ENCODE data around the gene CLDN20. TPM values are rescaled to one million over a fixed set of nuclear protein-coding genes. Genes with fewer than 3 reads are reported as not detected.

CLDN20 gene, protein sequence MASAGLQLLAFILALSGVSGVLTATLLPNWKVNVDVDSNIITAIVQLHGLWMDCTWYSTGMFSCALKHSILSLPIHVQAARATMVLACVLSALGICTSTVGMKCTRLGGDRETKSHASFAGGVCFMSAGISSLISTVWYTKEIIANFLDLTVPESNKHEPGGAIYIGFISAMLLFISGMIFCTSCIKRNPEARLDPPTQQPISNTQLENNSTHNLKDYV
- total RNA-seq: not detected in 2 replicates

DNA sequence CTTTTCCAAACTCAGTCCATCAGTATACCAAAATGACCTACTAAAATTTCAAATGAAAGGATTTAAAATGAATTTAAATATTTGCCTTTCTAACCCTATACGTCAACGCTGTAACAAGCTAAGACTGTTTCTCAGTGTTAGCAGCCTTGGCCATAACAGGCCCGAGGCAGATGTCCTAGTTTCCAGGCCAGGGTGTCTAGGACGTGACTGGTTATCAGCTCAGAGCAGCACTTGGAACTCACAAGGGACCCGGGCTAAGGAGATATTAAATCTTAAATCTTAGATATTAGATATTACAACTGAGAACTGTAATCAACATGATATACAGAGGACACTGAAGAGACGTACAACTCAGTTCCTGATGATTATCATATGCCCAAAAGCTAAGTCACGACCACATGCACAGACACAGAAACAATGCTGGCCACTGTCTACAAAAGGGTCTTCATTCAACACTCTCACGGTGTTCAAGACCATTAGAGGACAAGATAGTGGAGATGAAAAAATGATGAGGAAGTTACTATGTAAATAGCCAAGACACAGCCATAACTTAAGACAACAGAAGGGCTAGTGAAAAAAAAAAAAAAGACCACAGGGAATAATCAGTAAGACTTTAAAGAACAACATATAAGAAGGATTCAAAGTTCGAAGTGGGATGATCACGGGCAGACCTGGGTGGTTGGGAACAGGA lies at the start of gene CLDN20:
Gene CLDN20, plus strand, starts transcription at position 641 of the 691 bp plus-strand sequence. CDS start 11,707 bp downstream, outside the sequence.

DNA sequence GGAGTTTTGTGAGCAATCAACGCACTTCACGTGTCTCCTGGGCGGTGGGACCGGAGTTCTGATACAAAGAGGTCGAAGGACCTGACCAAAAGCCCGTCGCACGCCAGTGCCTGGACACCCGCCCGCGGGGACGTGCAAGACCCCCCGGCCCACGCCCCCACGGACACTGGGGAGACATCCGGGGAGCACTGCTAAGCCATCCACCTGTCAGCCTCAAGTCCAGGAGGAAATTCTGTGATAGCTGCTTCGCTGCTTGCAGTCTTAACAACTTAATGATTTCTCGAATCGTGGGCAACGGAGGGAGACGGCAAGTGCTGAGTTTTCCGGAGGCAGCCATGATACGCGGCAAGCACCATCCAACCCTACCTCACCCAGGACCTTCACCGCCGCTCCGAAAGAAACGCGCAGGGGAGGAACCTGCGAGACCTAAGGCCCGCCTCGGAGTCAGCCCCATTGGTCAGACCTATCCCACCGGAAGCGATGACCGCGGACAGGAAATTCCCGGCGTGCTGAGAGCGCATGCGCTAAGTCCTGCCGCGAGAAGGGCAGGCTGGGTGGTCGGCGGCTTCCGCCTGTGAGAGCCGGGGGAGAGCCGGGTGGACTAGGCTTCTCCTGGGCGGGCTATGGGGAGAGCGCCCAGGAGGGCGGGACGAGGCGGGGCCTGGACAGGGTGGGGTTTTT lies 50.4 kb downstream of the CLDN20 start, which contains the start of gene TFB1M:
Gene TFB1M, minus strand, starts transcription at position 393 of the 681 bp plus-strand sequence. Its CDS starts 56 bp downstream, at position 337.

Other genes starting within 250 kb of the CLDN20 start
- gene TFB1M, start 50.5 kb downstream of the CLDN20 start, total RNA-seq: 5.7 and 9.0 TPM in 2 replicates
- not detected in 2 replicates for gene NOX3, start 191.8 kb downstream of the CLDN20 start, total RNA-seq